Neural cell (in vitro differentiated cells): Measurements from ENCODE around the gene SLC66A2. TPM values are rescaled to one million over a fixed set of nuclear protein-coding genes. Genes with fewer than 3 reads are reported as not detected.

Experiments used
- H2AFZ ChIP-seq: fragments of 200-600, 300-800 bp; sonication (generic), shearing (Covaris generic); 2 replicates; pipeline ENCODE4 v1.6.0; 2014; ENCODE audit warnings: low read depth, mild to moderate bottlenecking, antibody characterized with exemption, low read length, moderate library complexity
- H3F3A ChIP-seq: fragments of 200-600 bp; shearing (Covaris generic); 2 replicates; pipeline ENCODE4 v1.6.1; 2016; ENCODE audit warnings: mild to moderate bottlenecking, moderate library complexity, mixed read lengths, antibody characterized with exemption, low read length; ENCODE audit not compliant: insufficient read depth, poor library complexity, severe bottlenecking
- H3K27ac ChIP-seq: fragments of 200-600, 300-800 bp; sonication (generic), shearing (Covaris generic); 2 replicates; pipeline ENCODE4 v1.5.1; 2014; ENCODE audit warnings: mild to moderate bottlenecking, low read length, moderate library complexity
- H3K27me3 ChIP-seq: fragments of 300-800, 200-600 bp; sonication (generic), shearing (Covaris generic); 2 replicates; pipeline ENCODE4 v1.6.0; 2014; ENCODE audit warnings: mild to moderate bottlenecking, low read depth, low read length, moderate library complexity; ENCODE audit not compliant: insufficient read depth
- H3K36me3 ChIP-seq: fragments of 300-800, 200-600 bp; sonication (generic), shearing (Covaris generic); 2 replicates; pipeline ENCODE4 v1.5.1; 2014; ENCODE audit warnings: mild to moderate bottlenecking, antibody characterized with exemption, low read length, moderate library complexity; ENCODE audit not compliant: insufficient read depth
- H3K4me2 ChIP-seq: fragments of 300-800, 200-600 bp; sonication (generic), shearing (Covaris generic); 2 replicates; pipeline ENCODE4 v1.6.0; 2014; ENCODE audit warnings: mild to moderate bottlenecking, low read length
- H3K4me3 ChIP-seq: fragments of 300-800, 200-600 bp; sonication (generic), shearing (Covaris generic); 2 replicates; pipeline ENCODE4 v1.5.1; 2014; ENCODE audit warnings: mild to moderate bottlenecking, low read length, moderate library complexity
- H3K79me2 ChIP-seq: fragments of 200-600 bp; shearing (Covaris generic); replicated peaks from 2 replicates; pipeline ENCODE4 v1.6.0; 2014; ENCODE audit warnings: mild to moderate bottlenecking, low read length, moderate library complexity; ENCODE audit not compliant: insufficient read depth
- H3K9ac ChIP-seq: fragments of 300-800, 200-600 bp; sonication (generic), shearing (Covaris generic); 2 replicates; pipeline ENCODE4 v1.6.1; 2016; ENCODE audit warnings: mild to moderate bottlenecking, low read length, mixed read lengths
- H3K9me2 ChIP-seq: fragments of 200-600 bp; shearing (Covaris generic); 2 replicates; pipeline ENCODE4 v1.6.1; 2016; ENCODE audit warnings: mild to moderate bottlenecking, low read length, mixed read lengths; ENCODE audit not compliant: insufficient read depth
- H3K9me3 ChIP-seq: fragments of 200-600, 300-800 bp; sonication (generic), shearing (Covaris generic); 2 replicates; pipeline ENCODE4 v1.6.1; 2016; ENCODE audit warnings: mild to moderate bottlenecking, mixed run types, low read length, moderate library complexity, mixed read lengths
- H4K20me1 ChIP-seq: fragments of 200-600 bp; shearing (Covaris generic); 2 replicates; pipeline ENCODE4 v1.6.1; 2016; ENCODE audit warnings: mild to moderate bottlenecking, mixed run types; ENCODE audit not compliant: insufficient read depth
- EP300 ChIP-seq: fragments of 450-650 bp; conservative IDR thresholded peaks from 2 replicates; pipeline ENCODE4 v1.6.1; 2014; ENCODE audit warnings: antibody characterized with exemption, mild to moderate bottlenecking, moderate library complexity; ENCODE audit not compliant: poor library complexity, severe bottlenecking
- EZH2 ChIP-seq: fragments of 200-600, 300-800 bp; shearing (Covaris generic), sonication (generic); IDR thresholded peaks from 2 replicates; pipeline ENCODE4 v1.6.1; 2014; ENCODE audit warnings: antibody characterized with exemption, low read length, borderline replicate concordance, mild to moderate bottlenecking; ENCODE audit not compliant: insufficient read depth, poor library complexity, severe bottlenecking
- MXI1 ChIP-seq: fragments of 450-650 bp; conservative IDR thresholded peaks from 2 replicates; pipeline ENCODE4 v1.6.1; 2014; ENCODE audit warnings: antibody characterized with exemption, mild to moderate bottlenecking; ENCODE audit not compliant: poor library complexity, severe bottlenecking
- POLR2AphosphoS5 ChIP-seq: IDR thresholded peaks from 2 replicates; pipeline ENCODE4 v1.6.1; 2012
- RAD21 ChIP-seq: fragments of 450-650 bp; conservative IDR thresholded peaks from 2 replicates; pipeline ENCODE4 v1.6.1; 2014; ENCODE audit warnings: antibody characterized with exemption, mild to moderate bottlenecking, moderate library complexity
- SMC3 ChIP-seq: fragments of 450-650 bp; conservative IDR thresholded peaks from 2 replicates; pipeline ENCODE4 v1.6.1; 2014; ENCODE audit warnings: antibody characterized with exemption, mild to moderate bottlenecking, moderate library complexity; ENCODE audit not compliant: poor library complexity
- TAF1 ChIP-seq: IDR thresholded peaks from 2 replicates; pipeline ENCODE4 v1.6.1; 2012; ENCODE audit warnings: low read depth
- polyA plus RNA-seq: library from polyadenylated mRNA; depleted of rRNA; stranded (reverse); fragments of >200 nt; gene quantifications from 2 replicates; pipeline ENCODE4 v1.2.3, GENCODE V29; 2014
- TF ChIP-seq, protein P1 (sequence below): fragments of 450-650 bp; IDR thresholded peaks from 2 replicates; pipeline ENCODE4 v1.5.1; 2014; ENCODE audit warnings: antibody characterized with exemption, mild to moderate bottlenecking, moderate library complexity; ENCODE audit not compliant: poor library complexity, severe bottlenecking
- TF ChIP-seq, protein P2 (sequence below): IDR thresholded peaks from 2 replicates; pipeline ENCODE4 v1.6.1; 2012; ENCODE audit warnings: borderline replicate concordance

Gene SLC66A2
- polyA plus RNA-seq, 1 donor from 2014 or later, result 66.7 TPM

DNA sequence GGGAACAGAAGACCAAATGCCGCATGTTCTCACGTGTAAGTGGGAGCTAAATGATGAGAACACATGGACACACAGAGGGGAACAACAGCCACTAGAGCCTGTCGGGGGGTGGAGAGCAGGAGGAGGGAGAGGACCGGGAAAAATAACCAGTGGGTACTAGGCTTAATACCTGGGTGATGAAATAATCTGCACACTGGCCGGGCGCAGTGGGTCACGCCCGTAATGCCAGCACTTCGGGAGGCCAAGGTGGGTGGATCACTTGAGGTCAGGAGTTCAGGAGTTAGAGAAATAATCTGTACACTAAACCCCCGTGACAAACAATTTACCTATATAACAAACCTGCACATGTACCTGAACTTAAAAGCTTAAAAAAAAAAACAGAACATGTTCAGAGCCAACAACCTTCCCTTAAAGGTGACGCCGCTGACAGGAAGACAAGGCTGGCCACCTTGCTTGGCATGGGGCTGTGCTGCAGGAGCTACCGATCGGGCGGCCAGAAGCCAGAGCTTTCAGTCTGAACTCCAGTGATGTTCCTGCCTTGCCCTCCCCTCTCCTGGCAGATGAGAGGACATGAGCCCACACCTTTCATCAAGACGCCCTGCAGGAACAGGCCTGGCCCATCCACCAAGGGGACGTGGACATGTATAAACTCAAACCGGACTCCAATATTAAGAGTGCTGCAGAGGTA, 11.2 kb downstream of the SLC66A2 start:
- Histone ChIP-seq H2AFZ (no peak overlapping the region), H3F3A (no peaks in the 10 kb centered on the region), H3K27me3 (no peaks in the 10 kb centered on the region), H3K4me3 (no peak overlapping the region), H3K9me2 (no peaks in the 10 kb centered on the region), H3K4me2 (no peak overlapping the region), H3K27ac (no peak overlapping the region), H3K9me3 (peaks cover 17% of the 10 kb centered on the region), H4K20me1 (no peaks in the 10 kb centered on the region), H3K9ac (no peak overlapping the region), H3K79me2 (peaks cover 15% of the 10 kb centered on the region), H3K36me3 (peaks cover 22% of the 10 kb centered on the region)
- TF ChIP-seq RAD21, result no peak
- TF ChIP-seq TAF1, result no peak
- no peak for TF ChIP-seq EZH2
- TF ChIP-seq, protein P1, sequence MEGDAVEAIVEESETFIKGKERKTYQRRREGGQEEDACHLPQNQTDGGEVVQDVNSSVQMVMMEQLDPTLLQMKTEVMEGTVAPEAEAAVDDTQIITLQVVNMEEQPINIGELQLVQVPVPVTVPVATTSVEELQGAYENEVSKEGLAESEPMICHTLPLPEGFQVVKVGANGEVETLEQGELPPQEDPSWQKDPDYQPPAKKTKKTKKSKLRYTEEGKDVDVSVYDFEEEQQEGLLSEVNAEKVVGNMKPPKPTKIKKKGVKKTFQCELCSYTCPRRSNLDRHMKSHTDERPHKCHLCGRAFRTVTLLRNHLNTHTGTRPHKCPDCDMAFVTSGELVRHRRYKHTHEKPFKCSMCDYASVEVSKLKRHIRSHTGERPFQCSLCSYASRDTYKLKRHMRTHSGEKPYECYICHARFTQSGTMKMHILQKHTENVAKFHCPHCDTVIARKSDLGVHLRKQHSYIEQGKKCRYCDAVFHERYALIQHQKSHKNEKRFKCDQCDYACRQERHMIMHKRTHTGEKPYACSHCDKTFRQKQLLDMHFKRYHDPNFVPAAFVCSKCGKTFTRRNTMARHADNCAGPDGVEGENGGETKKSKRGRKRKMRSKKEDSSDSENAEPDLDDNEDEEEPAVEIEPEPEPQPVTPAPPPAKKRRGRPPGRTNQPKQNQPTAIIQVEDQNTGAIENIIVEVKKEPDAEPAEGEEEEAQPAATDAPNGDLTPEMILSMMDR, result no peak
- no peak for TF ChIP-seq SMC3
- no peak for TF ChIP-seq MXI1
- TF ChIP-seq POLR2AphosphoS5, result no peak
- TF ChIP-seq EP300, result no peak
- TF ChIP-seq, protein P2, sequence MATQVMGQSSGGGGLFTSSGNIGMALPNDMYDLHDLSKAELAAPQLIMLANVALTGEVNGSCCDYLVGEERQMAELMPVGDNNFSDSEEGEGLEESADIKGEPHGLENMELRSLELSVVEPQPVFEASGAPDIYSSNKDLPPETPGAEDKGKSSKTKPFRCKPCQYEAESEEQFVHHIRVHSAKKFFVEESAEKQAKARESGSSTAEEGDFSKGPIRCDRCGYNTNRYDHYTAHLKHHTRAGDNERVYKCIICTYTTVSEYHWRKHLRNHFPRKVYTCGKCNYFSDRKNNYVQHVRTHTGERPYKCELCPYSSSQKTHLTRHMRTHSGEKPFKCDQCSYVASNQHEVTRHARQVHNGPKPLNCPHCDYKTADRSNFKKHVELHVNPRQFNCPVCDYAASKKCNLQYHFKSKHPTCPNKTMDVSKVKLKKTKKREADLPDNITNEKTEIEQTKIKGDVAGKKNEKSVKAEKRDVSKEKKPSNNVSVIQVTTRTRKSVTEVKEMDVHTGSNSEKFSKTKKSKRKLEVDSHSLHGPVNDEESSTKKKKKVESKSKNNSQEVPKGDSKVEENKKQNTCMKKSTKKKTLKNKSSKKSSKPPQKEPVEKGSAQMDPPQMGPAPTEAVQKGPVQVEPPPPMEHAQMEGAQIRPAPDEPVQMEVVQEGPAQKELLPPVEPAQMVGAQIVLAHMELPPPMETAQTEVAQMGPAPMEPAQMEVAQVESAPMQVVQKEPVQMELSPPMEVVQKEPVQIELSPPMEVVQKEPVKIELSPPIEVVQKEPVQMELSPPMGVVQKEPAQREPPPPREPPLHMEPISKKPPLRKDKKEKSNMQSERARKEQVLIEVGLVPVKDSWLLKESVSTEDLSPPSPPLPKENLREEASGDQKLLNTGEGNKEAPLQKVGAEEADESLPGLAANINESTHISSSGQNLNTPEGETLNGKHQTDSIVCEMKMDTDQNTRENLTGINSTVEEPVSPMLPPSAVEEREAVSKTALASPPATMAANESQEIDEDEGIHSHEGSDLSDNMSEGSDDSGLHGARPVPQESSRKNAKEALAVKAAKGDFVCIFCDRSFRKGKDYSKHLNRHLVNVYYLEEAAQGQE, result no peak

DNA sequence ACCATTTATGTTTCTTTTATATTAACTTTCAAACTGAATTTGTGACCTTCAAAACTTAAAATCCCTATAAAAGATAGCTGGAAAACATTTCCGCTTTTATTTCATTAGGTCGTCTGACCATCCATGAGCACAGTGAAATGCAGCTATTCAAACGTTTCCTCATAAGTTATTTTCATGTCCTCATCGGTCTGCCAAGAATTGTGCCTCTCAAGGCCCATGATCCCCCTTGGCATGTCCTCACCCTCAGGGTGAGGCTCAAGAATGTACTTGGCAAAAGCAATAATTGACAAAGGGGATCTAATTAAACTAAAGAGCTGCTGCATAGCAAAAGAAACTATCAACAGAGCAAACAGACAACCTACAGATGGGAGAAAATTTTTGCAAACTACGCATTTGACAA, 12.4 kb downstream of the SLC66A2 start:
- Histone ChIP-seq H3K9ac (no peak overlapping the region), H2AFZ (no peak overlapping the region), H3K36me3 (peaks cover 28% of the 10 kb centered on the region), H4K20me1 (no peaks in the 10 kb centered on the region), H3K9me2 (no peaks in the 10 kb centered on the region), H3F3A (no peaks in the 10 kb centered on the region), H3K4me2 (no peak overlapping the region), H3K79me2 (peaks cover 12% of the 10 kb centered on the region), H3K9me3 (peaks cover 21% of the 10 kb centered on the region), H3K4me3 (no peak overlapping the region), H3K27me3 (no peaks in the 10 kb centered on the region), H3K27ac (no peak overlapping the region)
- TF ChIP-seq EP300 (no peak), MXI1 (no peak), EZH2 (no peak), TAF1 (no peak), RAD21 (no peak), POLR2AphosphoS5 (no peak), SMC3 (no peak)
- TF ChIP-seq, protein P1, result no peak
- TF ChIP-seq, protein P2, result no peak
